ENCODE data around the gene LLGL2. TPM values are rescaled to one million over a fixed set of nuclear protein-coding genes. Genes with fewer than 3 reads are reported as not detected.

LLGL2 gene
- total RNA-seq, 4 donors from 2014 or later: 35.6 to 73.5 (median 53.8) TPM

- Histone ChIP-seq H3K4me1 (peaks cover 0 to 31% of the 10 kb centered on the region in 2 donors), H3K27me3 (no peaks in the 10 kb centered on the region), H3K36me3 (no peaks in the 10 kb centered on the region), H3K27ac (peak overlapping the region in 1 of 3 donors; percentile 8), H3K9me3 (no peaks in the 10 kb centered on the region), H3K4me3 (replicated peaks in 1 of 3) (no peak overlapping the region)
- TF ChIP-seq CTCF (IDR thresholded peaks at IDR 0.05) (no peak), POLR2A (IDR thresholded peaks at IDR 0.05) (no peak)
- intact Hi-C loops (cut with DNase I): no loop called here
- WGBS, 2 donors: 68 to 76% methylated on average over 3 to 4 of the region's 12 CpGs
- DNase-seq: no peak
Observed at GRCh38 chr17:75485688-75486087, 39.8 kb upstream of the LLGL2 start.

- TF ChIP-seq POLR2A (IDR thresholded peaks at IDR 0.05) (no peak), CTCF (IDR thresholded peaks at IDR 0.05) (no peak)
- peaks cover 0 to 30% of the 10 kb centered on the region in 2 donors for H3K4me1 ChIP-seq
- DNase-seq: no peak
- peak overlapping the region in 1 of 3 donors; percentile 8 for H3K27ac ChIP-seq
- intact Hi-C loops (cut with DNase I): no loop called here
- H3K4me3 ChIP-seq (replicated peaks in 1 of 3): no peak overlapping the region
- H3K27me3 ChIP-seq: no peaks in the 10 kb centered on the region
- WGBS, 2 donors: 86 to 92% methylated on average over 14 of the region's 14 CpGs
- H3K36me3 ChIP-seq: no peaks in the 10 kb centered on the region
- H3K9me3 ChIP-seq: no peaks in the 10 kb centered on the region
Observed at GRCh38 chr17:75486151-75486550, 39.3 kb upstream of the LLGL2 start.

- intact Hi-C loops (cut with DNase I): no loop called here
- TF ChIP-seq POLR2A (IDR thresholded peaks at IDR 0.05): no peak
- TF ChIP-seq CTCF (IDR thresholded peaks at IDR 0.05): no peak
Observed at GRCh38 chr17:75486951-75487350, 38.5 kb upstream of the LLGL2 start.

GRCh38 chr17:75487351-75488070 is 38.0 kb upstream of the LLGL2 start:
- intact Hi-C loops (cut with DNase I): no loop called here
- no peak overlapping the region for H3K4me3 ChIP-seq (replicated peaks in 1 of 3)
- no peaks in the 10 kb centered on the region for H3K27me3 ChIP-seq
- 77% methylated on average over 10 to 12 of the region's 12 CpGs for WGBS, 2 donors
- H3K4me1 ChIP-seq: peaks cover 0 to 24% of the 10 kb centered on the region in 2 donors
- no peak for DNase-seq
- H3K36me3 ChIP-seq: peaks cover 0 to 8% of the 10 kb centered on the region in 2 donors
- TF ChIP-seq POLR2A (IDR thresholded peaks at IDR 0.05) (no peak), CTCF (IDR thresholded peaks at IDR 0.05) (no peak)
- peak overlapping the region in 2 of 3 donors; percentile 27 to 41 for H3K27ac ChIP-seq
- no peaks in the 10 kb centered on the region for H3K9me3 ChIP-seq

More at GRCh38 chr17:75486951-75487350, 38.5 kb upstream of the LLGL2 start:
- Histone ChIP-seq H3K9me3 (no peaks in the 10 kb centered on the region), H3K27ac (peak overlapping the region in 1 of 3 donors; percentile 27), H3K4me1 (peaks cover 0 to 24% of the 10 kb centered on the region in 2 donors), H3K27me3 (no peaks in the 10 kb centered on the region), H3K4me3 (replicated peaks in 1 of 3) (no peak overlapping the region), H3K36me3 (peaks cover 0 to 6% of the 10 kb centered on the region in 2 donors)
- DNase-seq: no peak
- 74 to 78% methylated on average over 5 of the region's 5 CpGs for WGBS, 2 donors

Data from thyroid gland (tissue), 4 donors.